OCI-LY1 (cell line): ENCODE results near the gene LTF.

ENCODE experiments used
- H2AFZ ChIP-seq: fragments of 200-600 bp; sonication (generic), shearing (Covaris generic); 2 replicates; pipeline ENCODE4 v1.6.0; 2014; ENCODE audit warnings: antibody characterized with exemption, mild to moderate bottlenecking, low read length
- H3F3A ChIP-seq: fragments of 200-600 bp; sonication (generic), shearing (Covaris generic); 2 replicates; pipeline ENCODE4 v1.6.0; 2014; ENCODE audit warnings: mild to moderate bottlenecking, antibody characterized with exemption, low read length, moderate library complexity; ENCODE audit not compliant: insufficient read depth
- H3K27ac ChIP-seq: fragments of 200-600 bp; sonication (generic); 2 replicates; pipeline ENCODE4 v1.5.1; 2014; ENCODE audit warnings: low read length, mixed run types, mild to moderate bottlenecking, low read depth; ENCODE audit not compliant: poor library complexity, severe bottlenecking
- H3K27me3 ChIP-seq: fragments of 200-600 bp; sonication (generic); 2 replicates; pipeline ENCODE4 v1.6.0; 2014; ENCODE audit warnings: antibody characterized with exemption, mild to moderate bottlenecking, low read length, moderate library complexity; ENCODE audit not compliant: insufficient read depth
- H3K36me3 ChIP-seq: fragments of 200-600 bp; sonication (generic); 2 replicates; pipeline ENCODE4 v1.6.1; 2014; ENCODE audit warnings: mild to moderate bottlenecking, antibody characterized with exemption, low read length, moderate library complexity, mixed read lengths; ENCODE audit not compliant: insufficient read depth
- H3K4me1 ChIP-seq: fragments of 200-600 bp; sonication (generic); 2 replicates; pipeline ENCODE4 v1.5.1; 2014; ENCODE audit warnings: mild to moderate bottlenecking, low read length, moderate library complexity; ENCODE audit not compliant: insufficient read depth, severe bottlenecking
- H3K4me2 ChIP-seq: fragments of 200-600 bp; sonication (generic), shearing (Covaris generic); 2 replicates; pipeline ENCODE4 v1.6.1; 2014; ENCODE audit warnings: low read length
- H3K4me3 ChIP-seq: fragments of 200-600 bp; sonication (generic); 2 replicates; pipeline ENCODE4 v1.5.1; 2014; ENCODE audit warnings: low read length, low read depth, mild to moderate bottlenecking, mixed read lengths; ENCODE audit not compliant: poor library complexity, severe bottlenecking
- H3K79me2 ChIP-seq: fragments of 200-600 bp; shearing (Covaris generic); 2 replicates; pipeline ENCODE4 v1.6.1; 2016; ENCODE audit warnings: mixed run types, low read length, mixed read lengths; ENCODE audit not compliant: insufficient read depth
- H3K9ac ChIP-seq: fragments of 200-600 bp; sonication (generic), shearing (Covaris generic); 2 replicates; pipeline ENCODE4 v1.6.1; 2014; ENCODE audit warnings: mild to moderate bottlenecking, low read length, mixed read lengths
- H3K9me2 ChIP-seq: fragments of 200-600 bp; sonication (generic), shearing (Covaris generic); 2 replicates; pipeline ENCODE4 v1.6.1; 2014; ENCODE audit warnings: low read depth, mild to moderate bottlenecking, low read length, mixed read lengths
- H3K9me3 ChIP-seq: fragments of 200-600 bp; shearing (Covaris generic); 2 replicates; pipeline ENCODE4 v1.6.1; 2014; ENCODE audit warnings: low read length, mixed read lengths
- H4K20me1 ChIP-seq: fragments of 200-600 bp; sonication (generic), shearing (Covaris generic); 2 replicates; pipeline ENCODE4 v1.6.0; 2016; ENCODE audit warnings: mild to moderate bottlenecking, low read length; ENCODE audit not compliant: insufficient read depth
- EZH2 ChIP-seq: fragments of 200-600 bp; sonication (generic), shearing (Covaris generic); IDR thresholded peaks from 2 replicates; pipeline ENCODE4 v1.8.0; 2017; ENCODE audit warnings: borderline replicate concordance, mixed run types, mild to moderate bottlenecking, antibody characterized with exemption, low read length, moderate library complexity, mixed read lengths
- TF ChIP-seq, protein P1 (sequence below): fragments of 200-600 bp; sonication (generic), shearing (Covaris generic); IDR thresholded peaks from 2 replicates; pipeline ENCODE4 v1.5.1; 2017; ENCODE audit warnings: mild to moderate bottlenecking, antibody characterized with exemption, low read length, moderate library complexity, mixed read lengths

The LTF gene

GRCh38 chr3:46466871-46467403 is 2.2 kb upstream of the LTF start:
- TF ChIP-seq EZH2 = no peak
- TF ChIP-seq, protein P1, sequence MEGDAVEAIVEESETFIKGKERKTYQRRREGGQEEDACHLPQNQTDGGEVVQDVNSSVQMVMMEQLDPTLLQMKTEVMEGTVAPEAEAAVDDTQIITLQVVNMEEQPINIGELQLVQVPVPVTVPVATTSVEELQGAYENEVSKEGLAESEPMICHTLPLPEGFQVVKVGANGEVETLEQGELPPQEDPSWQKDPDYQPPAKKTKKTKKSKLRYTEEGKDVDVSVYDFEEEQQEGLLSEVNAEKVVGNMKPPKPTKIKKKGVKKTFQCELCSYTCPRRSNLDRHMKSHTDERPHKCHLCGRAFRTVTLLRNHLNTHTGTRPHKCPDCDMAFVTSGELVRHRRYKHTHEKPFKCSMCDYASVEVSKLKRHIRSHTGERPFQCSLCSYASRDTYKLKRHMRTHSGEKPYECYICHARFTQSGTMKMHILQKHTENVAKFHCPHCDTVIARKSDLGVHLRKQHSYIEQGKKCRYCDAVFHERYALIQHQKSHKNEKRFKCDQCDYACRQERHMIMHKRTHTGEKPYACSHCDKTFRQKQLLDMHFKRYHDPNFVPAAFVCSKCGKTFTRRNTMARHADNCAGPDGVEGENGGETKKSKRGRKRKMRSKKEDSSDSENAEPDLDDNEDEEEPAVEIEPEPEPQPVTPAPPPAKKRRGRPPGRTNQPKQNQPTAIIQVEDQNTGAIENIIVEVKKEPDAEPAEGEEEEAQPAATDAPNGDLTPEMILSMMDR = no peak
- Histone ChIP-seq H3K9ac (no peak overlapping the region), H3K79me2 (no peaks in the 10 kb centered on the region), H3K4me3 (no peak overlapping the region), H2AFZ (no peak overlapping the region), H3K9me2 (no peaks in the 10 kb centered on the region), H3K27me3 (no peaks in the 10 kb centered on the region), H3K36me3 (no peaks in the 10 kb centered on the region), H3K4me1 (no peaks in the 10 kb centered on the region), H3F3A (no peaks in the 10 kb centered on the region), H3K4me2 (no peak overlapping the region), H3K9me3 (no peaks in the 10 kb centered on the region), H4K20me1 (no peaks in the 10 kb centered on the region), H3K27ac (no peak overlapping the region)

DNA sequence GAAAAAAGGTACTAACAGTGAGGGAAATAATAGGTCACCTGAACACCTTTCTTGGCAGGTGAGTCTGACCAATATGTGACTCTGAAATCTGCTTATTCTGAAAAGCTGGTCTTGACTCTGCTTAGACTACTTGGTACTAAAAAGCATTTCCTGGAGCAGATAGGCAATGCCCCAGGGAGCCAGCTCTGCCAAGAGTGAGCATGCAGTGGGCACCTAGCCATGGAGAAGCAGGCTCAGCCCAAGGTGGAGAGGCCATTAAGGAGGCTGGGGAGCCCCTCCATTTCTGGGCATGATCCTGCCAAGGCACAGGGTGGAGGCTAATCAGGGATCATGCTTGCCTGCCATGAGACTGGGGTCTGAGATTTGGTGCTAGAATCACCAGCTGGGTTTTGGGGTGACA is 1.6 kb upstream of the LTF start:
- Histone ChIP-seq H2AFZ (no peak overlapping the region), H3K36me3 (no peaks in the 10 kb centered on the region), H3F3A (no peaks in the 10 kb centered on the region), H3K27me3 (no peaks in the 10 kb centered on the region; the same call in 1 of the 2 replicates), H3K4me3 (no peak overlapping the region), H4K20me1 (no peaks in the 10 kb centered on the region), H3K79me2 (no peaks in the 10 kb centered on the region), H3K27ac (no peak overlapping the region), H3K4me1 (no peaks in the 10 kb centered on the region), H3K9me2 (no peaks in the 10 kb centered on the region), H3K9ac (no peak overlapping the region), H3K9me3 (no peaks in the 10 kb centered on the region), H3K4me2 (no peak overlapping the region)
- TF ChIP-seq, protein P1 = no peak

- Histone ChIP-seq H3K4me2 (no peak overlapping the region), H3K27me3 (no peaks in the 10 kb centered on the region; the same call in 1 of the 2 replicates), H3K4me3 (no peak overlapping the region), H3F3A (no peaks in the 10 kb centered on the region), H4K20me1 (no peaks in the 10 kb centered on the region), H3K36me3 (no peaks in the 10 kb centered on the region), H3K9ac (no peak overlapping the region), H3K9me2 (no peaks in the 10 kb centered on the region), H3K27ac (no peak overlapping the region), H3K4me1 (no peaks in the 10 kb centered on the region), H3K9me3 (0 out of 2 replicates have a peak, but pooled peaks cover 4% of the 10 kb centered on the region), H2AFZ (no peak overlapping the region), H3K79me2 (no peaks in the 10 kb centered on the region)
- TF ChIP-seq, protein P1 = no peak
- TF ChIP-seq EZH2 = no peak
These were observed 453 bp upstream of the LTF start for GRCh38 chr3:46465196-46465520.
